Suprapubic skin (tissue), 4 donors: ENCODE measurements around the gene ANTXR2. TPM values are rescaled to one million over a fixed set of nuclear protein-coding genes. Genes with fewer than 3 reads are reported as not detected.

Experiments used
- DNase-seq, 2 donors: peaks; one replicate each; pipeline ENCODE4 v3.0.0-alpha.2; 2019; ENCODE audit warnings: low spot score in 2 of 2
- H3K27ac ChIP-seq: fragments of 200-600 bp; sonication (generic); one replicate; pipeline ENCODE4 v1.5.1; 2019
- H3K27me3 ChIP-seq: fragments of 200-600 bp; sonication (generic); one replicate; pipeline ENCODE4 v1.5.1; 2019
- H3K36me3 ChIP-seq: fragments of 200-600 bp; sonication (generic); one replicate; pipeline ENCODE4 v1.5.1; 2019
- H3K4me1 ChIP-seq: fragments of 200-600 bp; sonication (generic); one replicate; pipeline ENCODE4 v1.5.1; 2019
- H3K4me3 ChIP-seq: fragments of 200-600 bp; sonication (generic); one replicate; pipeline ENCODE4 v1.5.1; 2019; ENCODE audit warnings: mild to moderate bottlenecking
- H3K9me3 ChIP-seq: fragments of 200-600 bp; sonication (generic); one replicate; pipeline ENCODE4 v1.5.1; 2019
- EP300 ChIP-seq: sonication (generic); formaldehyde crosslinking; IDR thresholded peaks from one replicate; pipeline ENCODE4 v1.6.1; 2017; ENCODE audit warnings: antibody characterized with exemption
- POLR2A ChIP-seq, 2 donors: fragments of 450-650 bp; IDR thresholded peaks; one replicate each; pipeline ENCODE4 v1.6.1; 2017; ENCODE audit warnings: antibody characterized with exemption in 2 of 2, mild to moderate bottlenecking in 2 of 2, moderate library complexity in 2 of 2
- POLR2AphosphoS5 ChIP-seq, 3 donors: sonication (generic); formaldehyde crosslinking; IDR thresholded peaks; one replicate each; pipeline ENCODE4 v1.6.1; 2017; ENCODE audit warnings: antibody characterized with exemption in 3 of 3
- WGBS: methylation state at CpG from one replicate; pipeline ENCODE4 v1.1.5; 2018; 5-methylcytosine and 5-hydroxymethylcytosine counted together
- total RNA-seq, 4 donors: library from RNA; depleted of rRNA; stranded (reverse); fragments of >200 nt; gene quantifications; one replicate each; pipeline ENCODE4 v1.1.0, GENCODE V29; 2016
- TF ChIP-seq, protein P1 (sequence below), 2 donors: fragments of 200-600 bp in 1 of 2; fragments of 450-650 bp in 1 of 2; sonication (generic) in 1 of 2; IDR thresholded peaks; one replicate each; pipeline ENCODE4 v1.5.1; 2016 to 2019; ENCODE audit warnings: antibody characterized with exemption in 2 of 2, mild to moderate bottlenecking in 1 of 2, moderate library complexity in 1 of 2

ANTXR2 gene
- total RNA-seq, 4 donors from 2014 or later = 9.8 to 22.2 (median 12.8) TPM

DNA sequence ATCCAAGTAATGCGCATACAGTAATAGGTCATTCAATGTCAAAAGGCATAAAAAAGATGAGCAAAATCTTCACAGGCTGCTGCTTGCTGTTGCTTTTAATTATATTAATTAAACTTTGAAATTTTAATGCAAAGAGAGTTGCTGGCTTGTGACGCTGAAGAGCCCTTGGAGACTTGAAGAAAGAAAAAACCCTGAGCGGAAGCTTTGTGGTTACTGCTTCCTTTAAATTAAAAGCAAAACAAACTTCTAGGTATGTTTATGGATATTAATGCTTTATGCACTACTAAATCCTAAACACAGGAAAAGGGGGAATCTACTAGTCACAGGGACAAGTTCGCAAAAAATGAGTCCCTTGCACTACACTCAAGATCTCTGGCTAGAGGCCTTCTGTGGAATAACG, 166.7 kb downstream of the ANTXR2 start:
- no peaks in the 10 kb centered on the region for H3K27me3 ChIP-seq
- no peak overlapping the region for H3K27ac ChIP-seq
- H3K4me3 ChIP-seq = no peak overlapping the region
- H3K9me3 ChIP-seq = no peaks in the 10 kb centered on the region
- peaks cover 26% of the 10 kb centered on the region for H3K36me3 ChIP-seq
- TF ChIP-seq, protein P1, sequence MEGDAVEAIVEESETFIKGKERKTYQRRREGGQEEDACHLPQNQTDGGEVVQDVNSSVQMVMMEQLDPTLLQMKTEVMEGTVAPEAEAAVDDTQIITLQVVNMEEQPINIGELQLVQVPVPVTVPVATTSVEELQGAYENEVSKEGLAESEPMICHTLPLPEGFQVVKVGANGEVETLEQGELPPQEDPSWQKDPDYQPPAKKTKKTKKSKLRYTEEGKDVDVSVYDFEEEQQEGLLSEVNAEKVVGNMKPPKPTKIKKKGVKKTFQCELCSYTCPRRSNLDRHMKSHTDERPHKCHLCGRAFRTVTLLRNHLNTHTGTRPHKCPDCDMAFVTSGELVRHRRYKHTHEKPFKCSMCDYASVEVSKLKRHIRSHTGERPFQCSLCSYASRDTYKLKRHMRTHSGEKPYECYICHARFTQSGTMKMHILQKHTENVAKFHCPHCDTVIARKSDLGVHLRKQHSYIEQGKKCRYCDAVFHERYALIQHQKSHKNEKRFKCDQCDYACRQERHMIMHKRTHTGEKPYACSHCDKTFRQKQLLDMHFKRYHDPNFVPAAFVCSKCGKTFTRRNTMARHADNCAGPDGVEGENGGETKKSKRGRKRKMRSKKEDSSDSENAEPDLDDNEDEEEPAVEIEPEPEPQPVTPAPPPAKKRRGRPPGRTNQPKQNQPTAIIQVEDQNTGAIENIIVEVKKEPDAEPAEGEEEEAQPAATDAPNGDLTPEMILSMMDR (IDR thresholded peaks at IDR 0.05) = no peak
- TF ChIP-seq POLR2A (IDR thresholded peaks at IDR 0.05) = no peak
- no peak for TF ChIP-seq POLR2AphosphoS5 (IDR thresholded peaks at IDR 0.05)
- TF ChIP-seq EP300 = no peak
- no peaks in the 10 kb centered on the region for H3K4me1 ChIP-seq
- DNase-seq = no peak
- 94% methylated on average over 5 of the region's 5 CpGs for WGBS

DNA sequence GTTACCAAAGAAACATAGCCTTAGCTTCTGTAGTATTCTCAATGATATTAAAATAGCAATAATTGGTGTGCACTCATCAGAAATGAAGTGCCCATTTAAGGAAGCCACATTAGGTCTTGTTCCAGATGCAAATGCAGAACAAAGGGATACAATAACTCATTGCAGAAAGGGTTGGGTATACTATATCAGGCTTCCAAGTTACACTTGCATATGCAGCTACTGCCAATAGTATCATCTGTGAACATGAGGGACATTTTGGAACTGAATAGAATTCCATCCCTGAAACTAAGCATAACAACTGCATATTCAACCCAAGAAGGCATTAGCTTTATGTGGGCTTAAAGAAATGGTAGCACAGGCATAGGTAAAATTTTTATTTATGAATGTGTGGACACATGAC, 167.8 kb downstream of the ANTXR2 start:
- TF ChIP-seq POLR2AphosphoS5 (IDR thresholded peaks at IDR 0.05) (no peak), POLR2A (IDR thresholded peaks at IDR 0.05) (no peak), EP300 (no peak)
- TF ChIP-seq, protein P1 (IDR thresholded peaks at IDR 0.05) = no peak
- Histone ChIP-seq H3K4me1 (no peaks in the 10 kb centered on the region), H3K9me3 (no peaks in the 10 kb centered on the region), H3K4me3 (no peak overlapping the region), H3K27me3 (no peaks in the 10 kb centered on the region), H3K27ac (no peak overlapping the region), H3K36me3 (peaks cover 26% of the 10 kb centered on the region)
- DNase-seq = no peak

DNA sequence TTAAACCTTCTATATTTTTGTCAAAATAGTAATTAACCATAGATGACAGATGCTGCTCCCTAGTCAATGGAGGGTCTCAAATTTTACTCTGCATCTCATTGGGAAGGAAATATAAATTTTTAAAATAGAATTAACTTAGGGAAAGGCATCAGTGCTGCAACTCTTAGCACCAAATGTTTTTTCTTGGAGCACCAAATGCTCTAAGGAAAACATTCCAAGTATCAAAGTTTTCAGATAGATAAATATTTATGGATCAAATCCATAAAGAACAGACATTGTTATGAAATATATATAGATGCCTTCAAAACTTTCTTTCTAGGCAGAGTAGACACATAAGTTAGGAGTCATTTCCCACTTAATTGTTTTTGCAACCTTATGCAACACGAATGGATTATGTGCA, 168.7 kb downstream of the ANTXR2 start:
- DNase-seq = no peak
- Histone ChIP-seq H3K36me3 (peaks cover 26% of the 10 kb centered on the region), H3K27ac (no peak overlapping the region), H3K27me3 (no peaks in the 10 kb centered on the region), H3K4me1 (no peaks in the 10 kb centered on the region), H3K9me3 (no peaks in the 10 kb centered on the region), H3K4me3 (no peak overlapping the region)
- TF ChIP-seq POLR2A (IDR thresholded peaks at IDR 0.05) (no peak), POLR2AphosphoS5 (IDR thresholded peaks at IDR 0.05) (no peak), EP300 (no peak)
- TF ChIP-seq, protein P1 (IDR thresholded peaks at IDR 0.05) = no peak
- WGBS = 97% methylated on average over 1 of the region's 1 CpG

DNA sequence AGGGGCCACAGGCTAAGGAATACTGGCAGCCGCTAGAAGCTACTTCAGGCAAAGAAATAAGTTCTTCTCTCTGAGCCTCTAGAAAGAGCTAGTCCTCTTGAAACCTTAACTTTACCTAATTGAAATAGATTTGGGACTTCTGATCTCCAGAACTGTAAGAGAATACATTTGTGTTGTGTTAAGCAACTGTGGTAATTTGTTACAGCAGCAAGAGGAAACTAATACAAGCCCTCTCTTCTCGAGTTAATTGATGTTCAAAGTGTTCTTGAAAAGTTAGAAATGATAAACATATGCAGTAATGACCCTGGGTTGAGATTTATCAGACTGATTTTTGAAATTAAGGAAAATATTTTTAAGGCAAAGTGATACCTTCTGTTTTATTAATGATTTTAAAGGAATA, 172.8 kb downstream of the ANTXR2 start:
- no peak overlapping the region for H3K27ac ChIP-seq
- no peak for DNase-seq
- H3K9me3 ChIP-seq = no peaks in the 10 kb centered on the region
- H3K27me3 ChIP-seq = no peaks in the 10 kb centered on the region
- TF ChIP-seq, protein P1 (IDR thresholded peaks at IDR 0.05) = no peak
- TF ChIP-seq EP300 (no peak), POLR2A (IDR thresholded peaks at IDR 0.05) (no peak), POLR2AphosphoS5 (IDR thresholded peaks at IDR 0.05) (no peak)
- WGBS = 34% methylated on average over 2 of the region's 2 CpGs
- no peaks in the 10 kb centered on the region for H3K4me1 ChIP-seq
- no peak overlapping the region for H3K4me3 ChIP-seq
- peaks cover 2% of the 10 kb centered on the region for H3K36me3 ChIP-seq

DNA sequence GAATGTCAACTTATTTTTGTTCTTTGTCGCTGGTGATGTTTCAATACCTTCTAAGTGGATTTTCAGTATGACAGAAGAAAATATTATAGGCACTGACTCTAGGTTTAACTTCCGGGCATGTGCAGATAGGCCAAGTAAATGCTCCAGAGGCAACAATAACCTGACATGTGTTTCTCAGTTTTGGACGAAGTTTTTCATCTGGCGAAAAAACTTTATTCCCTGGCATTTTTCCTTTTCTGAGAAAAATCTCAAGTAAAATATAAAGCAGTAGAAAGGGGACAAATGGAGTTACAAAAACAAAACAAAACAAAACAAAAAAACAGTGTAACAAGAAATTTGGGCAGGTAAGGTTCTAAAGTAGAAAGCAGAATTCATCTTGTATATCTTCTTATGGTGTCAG, 173.5 kb downstream of the ANTXR2 start:
- TF ChIP-seq EP300 = no peak
- TF ChIP-seq, protein P1 (IDR thresholded peaks at IDR 0.05) = no peak
- no peak for TF ChIP-seq POLR2A (IDR thresholded peaks at IDR 0.05)
- no peak for TF ChIP-seq POLR2AphosphoS5 (IDR thresholded peaks at IDR 0.05)
- no peaks in the 10 kb centered on the region for H3K4me1 ChIP-seq
- 81% methylated on average over 4 of the region's 4 CpGs for WGBS
- no peak for DNase-seq
- no peaks in the 10 kb centered on the region for H3K36me3 ChIP-seq
- no peaks in the 10 kb centered on the region for H3K9me3 ChIP-seq
- no peaks in the 10 kb centered on the region for H3K27me3 ChIP-seq
- H3K4me3 ChIP-seq = no peak overlapping the region
- no peak overlapping the region for H3K27ac ChIP-seq
